Measurements from ENCODE around the gene CAVIN2.

Gene CAVIN2

GRCh38 chr2:191846515-191847476 lies at the start of gene CAVIN2:
CAVIN2 (minus strand) TSS chr2:191847088; CDS start chr2:191846925, 163 bp downstream.
- DNase-seq (ENCODE audit: low spot score) = no peak

DNA sequence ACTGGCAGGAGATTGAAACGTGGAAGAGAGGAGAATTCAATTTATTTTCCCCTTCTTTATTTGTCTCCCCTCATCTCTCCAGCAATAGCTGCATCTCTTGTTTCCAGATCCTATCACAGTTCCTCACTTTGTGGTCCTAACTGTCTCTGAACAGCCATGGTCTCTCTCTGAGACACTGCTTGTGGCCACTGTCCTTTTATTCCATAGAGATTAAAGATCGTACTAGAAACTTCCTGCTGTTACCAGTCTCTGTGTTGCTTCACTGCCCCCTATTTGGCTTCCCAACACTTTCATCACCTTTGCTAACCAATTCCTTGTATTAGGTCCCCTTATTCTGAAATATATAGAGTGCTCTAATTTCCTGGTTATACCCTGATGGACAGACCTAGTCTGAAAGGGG lies 48.9 kb upstream of the CAVIN2 start:
- no peak for DNase-seq (ENCODE audit: low spot score)

- DNase-seq (ENCODE audit: low spot score) = peak; percentile 14
These were observed 48.3 kb upstream of the CAVIN2 start for GRCh38 chr2:191895195-191895594.

DNA sequence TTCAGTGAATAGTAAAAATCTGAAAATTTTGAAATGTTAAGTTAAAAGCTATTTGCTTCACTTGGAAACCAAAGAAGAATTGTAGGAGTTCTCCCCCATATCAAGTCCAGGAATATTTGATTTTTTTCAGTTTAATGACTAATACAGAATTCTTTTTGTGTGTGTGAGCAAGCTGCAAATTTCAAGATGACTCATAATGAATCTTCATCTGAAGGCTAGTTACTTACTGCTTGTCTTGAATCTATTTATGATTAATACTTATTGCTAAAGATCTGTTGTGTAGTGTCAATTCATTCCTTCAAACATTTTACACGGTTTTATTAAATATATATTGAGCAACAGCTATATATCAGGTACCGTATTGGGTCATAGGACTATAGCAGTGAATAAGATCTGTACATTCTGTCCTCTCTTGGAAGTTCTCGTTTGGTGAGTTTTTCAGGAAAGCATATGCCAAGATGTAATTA lies 47.8 kb upstream of the CAVIN2 start:
- no peak for DNase-seq (ENCODE audit: low spot score)

GRCh38 chr2:191892391-191892790 lies 45.5 kb upstream of the CAVIN2 start:
- DNase-seq (ENCODE audit: low spot score) = no peak

DNA sequence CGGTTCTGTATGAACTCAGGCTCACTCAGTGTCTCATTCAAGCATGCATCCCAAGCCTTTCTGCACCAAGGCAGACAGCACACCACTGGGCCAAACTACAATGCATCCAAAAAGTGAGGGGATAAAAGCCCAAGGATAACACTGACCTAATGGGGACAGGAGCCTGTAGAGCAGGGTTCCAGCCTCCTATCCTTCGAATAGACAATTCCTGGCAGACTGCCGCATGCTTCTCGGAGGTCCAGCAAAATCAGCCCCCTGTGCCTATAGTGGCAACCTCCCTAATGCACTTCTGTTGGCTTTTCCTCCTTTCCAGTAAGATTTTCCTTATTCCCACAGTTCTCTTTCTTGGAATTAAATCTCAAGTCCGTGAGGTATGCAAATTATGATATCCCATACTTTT lies 44.8 kb upstream of the CAVIN2 start:
- no peak for DNase-seq (ENCODE audit: low spot score)

DNA sequence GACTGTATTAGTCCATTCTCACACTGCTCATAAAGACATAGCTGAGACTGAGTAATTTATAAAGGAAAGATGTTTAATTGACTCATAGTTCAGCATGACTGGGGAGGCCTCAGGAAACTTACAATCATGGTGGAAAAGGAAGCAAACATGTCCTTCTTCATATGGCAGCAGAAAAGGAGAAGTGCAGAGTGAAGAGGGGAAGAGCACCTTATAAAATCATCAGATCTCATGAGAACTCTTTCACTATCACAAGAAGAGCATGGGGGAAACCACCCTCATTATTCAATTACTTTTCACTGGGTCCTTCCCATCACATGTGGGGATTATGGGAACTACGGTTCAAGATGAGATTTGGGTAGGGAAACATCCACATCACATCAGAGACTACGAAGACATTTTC lies 43.0 kb upstream of the CAVIN2 start:
- no peak for DNase-seq (ENCODE audit: low spot score)

- no peak for DNase-seq (ENCODE audit: low spot score)
These were observed 41.7 kb upstream of the CAVIN2 start for GRCh38 chr2:191888400-191889166.

DNA sequence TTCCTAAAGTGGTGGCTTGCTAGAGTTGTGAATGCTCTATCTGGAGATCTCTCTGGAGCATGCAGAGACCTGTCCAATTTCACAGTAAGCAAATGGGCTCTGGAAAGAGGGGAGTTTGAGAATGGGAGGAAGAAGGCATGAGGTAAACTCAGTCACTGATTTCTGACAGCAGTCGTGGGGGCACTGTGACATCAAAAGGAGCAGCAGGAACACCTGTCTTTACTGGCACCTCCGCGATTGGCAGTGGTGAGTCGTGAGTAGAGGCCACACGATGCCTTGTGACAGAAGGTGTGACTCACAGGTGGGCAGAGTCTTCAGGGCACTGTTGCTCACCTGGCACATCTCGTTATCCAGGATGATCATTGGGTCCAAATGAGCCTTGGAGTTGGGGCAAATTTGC lies 38.8 kb upstream of the CAVIN2 start:
- no peak for DNase-seq (ENCODE audit: low spot score)

GRCh38 chr2:191885098-191885497 lies 38.2 kb upstream of the CAVIN2 start:
- DNase-seq (ENCODE audit: low spot score) = no peak

- no peak for DNase-seq (ENCODE audit: low spot score)
These were observed 35.3 kb upstream of the CAVIN2 start for GRCh38 chr2:191881982-191882816.

GRCh38 chr2:191878548-191879279 lies 31.8 kb upstream of the CAVIN2 start:
- DNase-seq (ENCODE audit: low spot score) = no peak

GRCh38 chr2:191877875-191878274 lies 31.0 kb upstream of the CAVIN2 start:
- no peak for DNase-seq (ENCODE audit: low spot score)

DNA sequence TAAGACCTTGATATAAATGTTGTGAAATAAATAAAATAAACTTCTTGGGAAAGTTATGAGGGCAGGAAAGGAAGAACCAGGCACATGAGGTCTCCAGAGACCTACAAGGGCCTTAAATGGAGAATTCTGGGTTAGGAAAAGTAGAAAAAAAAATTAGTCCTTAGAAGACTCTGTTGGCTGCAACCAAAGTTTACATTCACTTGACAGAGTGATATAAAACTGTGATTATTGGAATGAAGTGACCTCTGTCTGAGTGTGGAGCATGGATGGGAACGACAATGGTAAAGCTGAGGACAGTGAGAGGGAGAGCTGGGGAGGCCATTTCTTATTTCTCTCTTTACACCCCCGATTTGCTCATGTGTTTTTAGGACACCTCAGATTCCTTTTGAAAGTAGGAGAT lies 29.0 kb upstream of the CAVIN2 start:
- no peak for DNase-seq (ENCODE audit: low spot score)

GRCh38 chr2:191870744-191871143 lies 23.9 kb upstream of the CAVIN2 start:
- no peak for DNase-seq (ENCODE audit: low spot score)

DNA sequence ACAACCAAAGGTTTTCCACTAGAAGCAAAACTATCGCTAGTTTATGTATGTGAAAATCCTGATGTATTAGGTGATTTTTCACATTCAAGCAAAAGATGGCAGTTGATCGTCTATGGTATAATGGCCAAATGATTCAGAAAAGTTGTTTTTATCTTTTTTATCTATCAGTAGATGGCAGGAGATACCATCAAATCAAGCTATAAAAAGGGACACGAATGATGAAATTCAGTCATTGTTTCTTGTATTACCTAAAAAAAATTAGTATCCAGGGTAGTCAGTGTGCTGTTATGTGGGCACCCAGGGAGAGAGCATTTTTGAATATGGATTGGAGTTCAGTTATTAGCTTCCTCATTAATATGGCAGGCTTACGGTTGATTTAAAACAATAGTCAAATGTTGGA lies 22.9 kb upstream of the CAVIN2 start:
- peak; percentile 42 for DNase-seq (ENCODE audit: low spot score)

- peak; percentile 33 for DNase-seq (ENCODE audit: low spot score)
These were observed 22.3 kb upstream of the CAVIN2 start for GRCh38 chr2:191869178-191869577.

DNA sequence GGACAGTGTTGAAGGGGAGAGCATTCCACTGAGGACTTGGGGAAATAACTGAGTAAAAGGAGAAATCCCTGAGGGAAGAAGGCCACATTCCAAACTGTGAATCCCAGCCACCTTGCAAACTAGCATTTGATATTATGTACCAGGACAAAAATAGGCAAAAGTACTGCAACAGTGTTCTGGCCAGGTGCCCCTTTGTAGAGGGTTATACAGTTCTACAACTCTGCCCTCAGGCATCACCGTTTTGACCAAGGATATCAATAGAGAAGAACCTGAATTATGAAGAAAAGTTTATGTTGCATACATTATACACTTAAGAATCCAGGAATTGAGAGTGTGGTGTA lies 20.6 kb upstream of the CAVIN2 start:
- no peak for DNase-seq (ENCODE audit: low spot score)

GRCh38 chr2:191866675-191867506 lies 20.0 kb upstream of the CAVIN2 start:
- no peak for DNase-seq (ENCODE audit: low spot score)

- DNase-seq (ENCODE audit: low spot score) = no peak
These were observed 19.3 kb upstream of the CAVIN2 start for GRCh38 chr2:191866195-191866594.
